Loucy (cell line): ENCODE results near the gene BSN.

ENCODE experiments used
- EZH2phosphoT487 ChIP-seq: fragments of 200-600 bp; IDR thresholded peaks from 2 replicates; pipeline ENCODE4 v1.6.1; 2018; ENCODE audit warnings: antibody characterized with exemption, mild to moderate bottlenecking, moderate library complexity, borderline replicate concordance
- TF ChIP-seq, protein P1 (sequence below): fragments of 200-600 bp; sonication (generic); conservative IDR thresholded peaks from 2 replicates; pipeline ENCODE4 v1.5.1; 2014; ENCODE audit warnings: mild to moderate bottlenecking, antibody characterized with exemption, low read length

DNA sequence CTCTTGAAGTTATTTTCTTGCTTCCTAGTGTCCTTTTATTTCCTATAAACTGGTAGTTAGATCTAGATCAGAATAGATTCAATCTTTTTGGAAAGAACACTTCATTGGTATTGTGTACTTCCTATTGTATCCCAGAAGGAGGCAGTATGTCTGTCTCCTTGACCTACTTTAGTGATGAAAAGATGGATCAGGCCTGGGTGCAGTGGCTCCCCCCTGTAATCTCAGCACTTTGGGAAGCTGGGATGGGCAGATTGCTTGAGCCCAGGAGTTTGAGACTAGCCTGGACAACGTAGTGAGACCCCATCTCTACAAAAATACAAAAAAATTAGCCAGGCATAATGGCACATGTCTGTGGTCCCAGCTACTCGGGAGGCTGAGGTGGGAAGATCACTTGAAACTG lies 12.0 kb downstream of the BSN start:
- TF ChIP-seq, protein P1, sequence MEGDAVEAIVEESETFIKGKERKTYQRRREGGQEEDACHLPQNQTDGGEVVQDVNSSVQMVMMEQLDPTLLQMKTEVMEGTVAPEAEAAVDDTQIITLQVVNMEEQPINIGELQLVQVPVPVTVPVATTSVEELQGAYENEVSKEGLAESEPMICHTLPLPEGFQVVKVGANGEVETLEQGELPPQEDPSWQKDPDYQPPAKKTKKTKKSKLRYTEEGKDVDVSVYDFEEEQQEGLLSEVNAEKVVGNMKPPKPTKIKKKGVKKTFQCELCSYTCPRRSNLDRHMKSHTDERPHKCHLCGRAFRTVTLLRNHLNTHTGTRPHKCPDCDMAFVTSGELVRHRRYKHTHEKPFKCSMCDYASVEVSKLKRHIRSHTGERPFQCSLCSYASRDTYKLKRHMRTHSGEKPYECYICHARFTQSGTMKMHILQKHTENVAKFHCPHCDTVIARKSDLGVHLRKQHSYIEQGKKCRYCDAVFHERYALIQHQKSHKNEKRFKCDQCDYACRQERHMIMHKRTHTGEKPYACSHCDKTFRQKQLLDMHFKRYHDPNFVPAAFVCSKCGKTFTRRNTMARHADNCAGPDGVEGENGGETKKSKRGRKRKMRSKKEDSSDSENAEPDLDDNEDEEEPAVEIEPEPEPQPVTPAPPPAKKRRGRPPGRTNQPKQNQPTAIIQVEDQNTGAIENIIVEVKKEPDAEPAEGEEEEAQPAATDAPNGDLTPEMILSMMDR, result peak; percentile 70
- no peak for TF ChIP-seq EZH2phosphoT487
